HepG2 (cell line): ENCODE results near the gene GRK3.
"Not testable (repeated sequence)": the region's sequence is repeated elsewhere in the genome, so short reads cannot be mapped to it uniquely, and the experiment has no call there.

Source experiments
- CCDC6 ChIP-seq: sonication (generic); formaldehyde crosslinking; IDR thresholded peaks from 2 replicates; pipeline ENCODE4 v1.8.1; 2022; ENCODE audit warnings: mild to moderate bottlenecking, missing genetic modification reagents, moderate library complexity
- HOXA7 ChIP-seq: sonication (generic); formaldehyde crosslinking; IDR thresholded peaks from 2 replicates; pipeline ENCODE4 v1.8.1; 2022; ENCODE audit warnings: mild to moderate bottlenecking, missing genetic modification reagents, moderate library complexity
- NR1H2 ChIP-seq: sonication (generic); formaldehyde crosslinking; IDR thresholded peaks from 2 replicates; pipeline ENCODE4 v1.8.1; 2022; ENCODE audit warnings: low read depth, missing genetic modification reagents, borderline replicate concordance
- TF ChIP-seq, protein P1 (sequence below): sonication (generic); formaldehyde crosslinking; IDR thresholded peaks from 2 replicates; pipeline ENCODE4 v1.5.0; 2020; ENCODE audit warnings: mild to moderate bottlenecking, missing genetic modification reagents, moderate library complexity
- TF ChIP-seq, protein P2 (sequence below): sonication (generic); formaldehyde crosslinking; IDR thresholded peaks from 2 replicates; pipeline ENCODE4 v1.4.0; 2020; ENCODE audit warnings: missing genetic modification reagents

DNA sequence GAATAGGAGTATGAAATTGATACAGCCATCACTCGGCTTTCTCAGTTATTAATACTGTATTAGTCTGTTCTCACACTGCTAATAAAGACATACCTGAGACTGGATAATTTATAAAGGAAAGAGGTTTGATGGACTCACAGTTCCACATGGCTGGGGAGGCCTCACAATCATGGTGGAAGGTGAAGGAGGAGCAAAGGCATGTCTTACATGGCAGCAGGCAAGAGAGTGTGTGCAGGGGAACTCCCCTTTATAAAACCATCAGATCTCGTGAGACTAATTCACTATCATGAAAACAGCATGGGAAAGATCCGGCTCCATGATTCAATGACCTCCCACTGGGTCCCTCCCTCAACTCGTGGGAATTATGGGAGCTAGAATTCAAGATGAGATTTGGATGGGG lies 25.2 kb downstream of the GRK3 start:
- TF ChIP-seq, protein P1, sequence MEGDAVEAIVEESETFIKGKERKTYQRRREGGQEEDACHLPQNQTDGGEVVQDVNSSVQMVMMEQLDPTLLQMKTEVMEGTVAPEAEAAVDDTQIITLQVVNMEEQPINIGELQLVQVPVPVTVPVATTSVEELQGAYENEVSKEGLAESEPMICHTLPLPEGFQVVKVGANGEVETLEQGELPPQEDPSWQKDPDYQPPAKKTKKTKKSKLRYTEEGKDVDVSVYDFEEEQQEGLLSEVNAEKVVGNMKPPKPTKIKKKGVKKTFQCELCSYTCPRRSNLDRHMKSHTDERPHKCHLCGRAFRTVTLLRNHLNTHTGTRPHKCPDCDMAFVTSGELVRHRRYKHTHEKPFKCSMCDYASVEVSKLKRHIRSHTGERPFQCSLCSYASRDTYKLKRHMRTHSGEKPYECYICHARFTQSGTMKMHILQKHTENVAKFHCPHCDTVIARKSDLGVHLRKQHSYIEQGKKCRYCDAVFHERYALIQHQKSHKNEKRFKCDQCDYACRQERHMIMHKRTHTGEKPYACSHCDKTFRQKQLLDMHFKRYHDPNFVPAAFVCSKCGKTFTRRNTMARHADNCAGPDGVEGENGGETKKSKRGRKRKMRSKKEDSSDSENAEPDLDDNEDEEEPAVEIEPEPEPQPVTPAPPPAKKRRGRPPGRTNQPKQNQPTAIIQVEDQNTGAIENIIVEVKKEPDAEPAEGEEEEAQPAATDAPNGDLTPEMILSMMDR (CRISPR knock-in tag) = not testable (repeated sequence)
- TF ChIP-seq, protein P2, sequence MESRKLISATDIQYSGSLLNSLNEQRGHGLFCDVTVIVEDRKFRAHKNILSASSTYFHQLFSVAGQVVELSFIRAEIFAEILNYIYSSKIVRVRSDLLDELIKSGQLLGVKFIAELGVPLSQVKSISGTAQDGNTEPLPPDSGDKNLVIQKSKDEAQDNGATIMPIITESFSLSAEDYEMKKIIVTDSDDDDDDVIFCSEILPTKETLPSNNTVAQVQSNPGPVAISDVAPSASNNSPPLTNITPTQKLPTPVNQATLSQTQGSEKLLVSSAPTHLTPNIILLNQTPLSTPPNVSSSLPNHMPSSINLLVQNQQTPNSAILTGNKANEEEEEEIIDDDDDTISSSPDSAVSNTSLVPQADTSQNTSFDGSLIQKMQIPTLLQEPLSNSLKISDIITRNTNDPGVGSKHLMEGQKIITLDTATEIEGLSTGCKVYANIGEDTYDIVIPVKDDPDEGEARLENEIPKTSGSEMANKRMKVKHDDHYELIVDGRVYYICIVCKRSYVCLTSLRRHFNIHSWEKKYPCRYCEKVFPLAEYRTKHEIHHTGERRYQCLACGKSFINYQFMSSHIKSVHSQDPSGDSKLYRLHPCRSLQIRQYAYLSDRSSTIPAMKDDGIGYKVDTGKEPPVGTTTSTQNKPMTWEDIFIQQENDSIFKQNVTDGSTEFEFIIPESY (CRISPR knock-in tag) = not testable (repeated sequence)
- TF ChIP-seq NR1H2 (CRISPR knock-in tag); HOXA7 (CRISPR knock-in tag); CCDC6: not testable (repeated sequence)
